AG04450 (cell line): ENCODE measurements around the gene FLT1. TPM values are rescaled to one million over a fixed set of nuclear protein-coding genes. Genes with fewer than 3 reads are reported as not detected.

Experiments used
- CTCF ChIA-PET: fragments of 300-600, 350-600 bp; formaldehyde crosslinking; extraction: SDS; loops from one replicate; lab custom pipeline; 2022; ENCODE audit warnings: antibody characterized with exemption, inconsistent platforms; lab: Charles Lee
- POLR2A ChIA-PET: fragments of 350-600 bp; formaldehyde crosslinking; extraction: SDS; loops from one replicate; lab custom pipeline; 2021; ENCODE audit warnings: antibody characterized with exemption, inconsistent platforms; lab: Yijun Ruan, JAX
- DNase-seq: peaks from one replicate; pipeline ENCODE4 v3.0.0-alpha.2; 2011; ENCODE audit warnings: low read depth, low spot score
- H3K27ac ChIP-seq: one replicate; pipeline ENCODE4 v1.5.1; 2012; ENCODE audit warnings: low read depth, low read length, control low read depth
- H3K27me3 ChIP-seq: one replicate; pipeline ENCODE4 v1.6.0; 2012; ENCODE audit warnings: low read length; ENCODE audit not compliant: control insufficient read depth, insufficient read depth
- H3K4me3 ChIP-seq: 2 replicates; pipeline ENCODE4 v1.5.1; 2011; ENCODE audit warnings: mild to moderate bottlenecking, low read depth, low read length, control low read depth
- H3K9me3 ChIP-seq: 2 replicates; pipeline ENCODE4 v1.5.1; 2012; ENCODE audit warnings: low read length; ENCODE audit not compliant: control insufficient read depth, insufficient read depth
- CTCF ChIP-seq: IDR thresholded peaks from 2 replicates; pipeline ENCODE4 v1.5.1; 2011; ENCODE audit warnings: low read depth, low read length, control low read depth, inconsistent platforms
- polyA plus RNA-seq: library from polyadenylated mRNA; depleted of rRNA; stranded (reverse); fragments of >200 nt; gene quantifications from 2 replicates; pipeline ENCODE4 v1.2.3, GENCODE V29; 2011

The FLT1 gene
- polyA plus RNA-seq, 1 experiment: 2.4 TPM

DNA sequence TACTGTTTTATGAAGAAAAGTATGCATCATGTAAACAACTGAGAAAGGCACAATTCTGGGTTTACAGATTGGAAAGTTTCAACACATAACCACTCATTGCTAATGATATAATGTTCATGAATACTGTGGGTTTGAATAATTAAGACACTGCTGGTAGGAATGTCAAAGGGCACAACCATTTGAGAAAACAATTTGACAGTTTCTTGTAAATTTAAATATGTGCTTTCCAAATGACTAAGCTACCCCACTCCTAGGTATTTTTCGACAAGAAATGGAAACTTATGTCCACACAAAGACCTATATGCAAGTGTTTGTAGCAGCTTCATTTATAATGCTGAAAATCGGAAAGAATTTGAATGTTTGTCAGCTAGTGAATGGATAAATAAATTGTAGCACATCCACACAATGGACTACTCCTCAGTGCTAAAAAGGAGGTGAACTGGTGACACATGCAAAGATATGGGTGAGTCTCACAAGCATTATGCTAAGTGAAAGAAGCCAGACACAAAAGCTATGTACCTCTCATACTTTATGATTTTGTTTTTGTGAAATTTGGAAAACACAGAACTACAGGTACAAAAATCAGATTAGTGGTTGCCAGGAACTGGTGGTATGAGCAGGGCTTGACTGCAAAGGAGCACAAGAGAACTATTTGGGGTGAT, 44.8 kb upstream of the FLT1 start:
- Histone ChIP-seq H3K27me3 (peaks cover 2% of the 10 kb centered on the region), H3K4me3 (no peak overlapping the region), H3K9me3 (peaks cover 17% of the 10 kb centered on the region), H3K27ac (no peak overlapping the region)
- DNase-seq: no peak
- ChIA-PET POLR2A (no interaction called here), CTCF (no interaction called here)
- no peak for TF ChIP-seq CTCF

DNA sequence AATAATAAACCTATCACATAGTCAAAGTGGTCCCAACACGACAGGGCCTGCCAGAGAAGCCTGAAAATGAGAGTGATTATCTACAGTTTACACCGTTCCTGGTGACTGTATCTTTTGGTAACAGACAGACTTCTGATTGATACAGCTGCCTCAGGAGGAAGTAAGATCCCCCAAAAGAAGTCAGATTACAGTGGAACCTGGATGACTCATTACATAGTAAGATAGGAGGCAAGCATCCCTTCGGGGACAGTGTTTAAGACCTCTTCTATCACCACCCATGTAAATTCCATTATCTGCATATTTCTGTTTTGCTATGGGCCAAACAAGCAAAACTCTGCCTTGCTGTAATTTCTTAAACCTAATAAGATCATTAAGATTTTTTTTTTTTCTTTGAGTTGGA, 44.0 kb upstream of the FLT1 start:
- no peak for TF ChIP-seq CTCF
- H3K4me3 ChIP-seq: no peak overlapping the region
- no peak overlapping the region for H3K27ac ChIP-seq
- DNase-seq: no peak
- ChIA-PET CTCF (no interaction called here), POLR2A (no interaction called here)
- peaks cover 20% of the 10 kb centered on the region for H3K9me3 ChIP-seq
- H3K27me3 ChIP-seq: peaks cover 3% of the 10 kb centered on the region

GRCh38 chr13:28537171-28537570, 42.2 kb upstream of the FLT1 start:
- TF ChIP-seq CTCF: no peak
- ChIA-PET POLR2A (no interaction called here), CTCF (no interaction called here)
- peaks cover 6% of the 10 kb centered on the region for H3K27me3 ChIP-seq
- DNase-seq: no peak
- H3K27ac ChIP-seq: no peak overlapping the region
- H3K9me3 ChIP-seq: peaks cover 13% of the 10 kb centered on the region
- no peak overlapping the region for H3K4me3 ChIP-seq

- H3K27ac ChIP-seq: no peak overlapping the region
- peaks cover 13% of the 10 kb centered on the region for H3K9me3 ChIP-seq
- ChIA-PET POLR2A (no interaction called here), CTCF (no interaction called here)
- no peak for TF ChIP-seq CTCF
- H3K27me3 ChIP-seq: peaks cover 6% of the 10 kb centered on the region
- no peak for DNase-seq
- no peak overlapping the region for H3K4me3 ChIP-seq
Observed at GRCh38 chr13:28536371-28536770, 41.4 kb upstream of the FLT1 start.

DNA sequence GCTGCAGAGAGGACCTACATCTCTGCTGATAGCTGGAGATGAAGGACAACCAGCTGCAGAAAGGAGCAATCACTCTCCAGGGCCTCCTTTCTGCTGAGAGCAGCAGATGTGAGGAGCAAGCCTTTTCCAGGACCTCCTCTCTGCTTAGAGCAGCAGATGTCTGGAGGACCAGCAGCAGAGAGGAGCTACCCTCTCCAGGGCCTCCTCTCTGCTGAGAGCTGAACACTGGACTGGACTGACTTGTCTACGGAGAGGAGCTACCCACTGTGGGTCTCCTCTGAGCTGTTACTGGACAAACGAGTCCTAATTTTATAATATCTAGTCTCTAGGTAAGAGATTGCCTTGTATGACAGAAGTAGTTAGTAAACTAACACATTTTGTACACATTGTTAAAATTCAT, 40.8 kb upstream of the FLT1 start:
- H3K27me3 ChIP-seq: peaks cover 6% of the 10 kb centered on the region
- peaks cover 13% of the 10 kb centered on the region for H3K9me3 ChIP-seq
- H3K27ac ChIP-seq: no peak overlapping the region
- ChIA-PET POLR2A (no interaction called here), CTCF (no interaction called here)
- TF ChIP-seq CTCF: no peak
- DNase-seq: no peak
- H3K4me3 ChIP-seq: no peak overlapping the region
